HG03354 (cell line): ENCODE data around the gene GUF1.

Experiments used
- ATAC-seq: cut with Tn5 transposase; IDR thresholded peaks from one replicate; pipeline ENCODE4 v1.9.1; 2021; ENCODE audit warnings: mild to moderate bottlenecking; ENCODE audit not compliant: unreplicated experiment, poor library complexity, severe bottlenecking

GUF1 gene, protein sequence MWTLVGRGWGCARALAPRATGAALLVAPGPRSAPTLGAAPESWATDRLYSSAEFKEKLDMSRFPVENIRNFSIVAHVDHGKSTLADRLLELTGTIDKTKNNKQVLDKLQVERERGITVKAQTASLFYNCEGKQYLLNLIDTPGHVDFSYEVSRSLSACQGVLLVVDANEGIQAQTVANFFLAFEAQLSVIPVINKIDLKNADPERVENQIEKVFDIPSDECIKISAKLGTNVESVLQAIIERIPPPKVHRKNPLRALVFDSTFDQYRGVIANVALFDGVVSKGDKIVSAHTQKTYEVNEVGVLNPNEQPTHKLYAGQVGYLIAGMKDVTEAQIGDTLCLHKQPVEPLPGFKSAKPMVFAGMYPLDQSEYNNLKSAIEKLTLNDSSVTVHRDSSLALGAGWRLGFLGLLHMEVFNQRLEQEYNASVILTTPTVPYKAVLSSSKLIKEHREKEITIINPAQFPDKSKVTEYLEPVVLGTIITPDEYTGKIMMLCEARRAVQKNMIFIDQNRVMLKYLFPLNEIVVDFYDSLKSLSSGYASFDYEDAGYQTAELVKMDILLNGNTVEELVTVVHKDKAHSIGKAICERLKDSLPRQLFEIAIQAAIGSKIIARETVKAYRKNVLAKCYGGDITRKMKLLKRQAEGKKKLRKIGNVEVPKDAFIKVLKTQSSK

DNA sequence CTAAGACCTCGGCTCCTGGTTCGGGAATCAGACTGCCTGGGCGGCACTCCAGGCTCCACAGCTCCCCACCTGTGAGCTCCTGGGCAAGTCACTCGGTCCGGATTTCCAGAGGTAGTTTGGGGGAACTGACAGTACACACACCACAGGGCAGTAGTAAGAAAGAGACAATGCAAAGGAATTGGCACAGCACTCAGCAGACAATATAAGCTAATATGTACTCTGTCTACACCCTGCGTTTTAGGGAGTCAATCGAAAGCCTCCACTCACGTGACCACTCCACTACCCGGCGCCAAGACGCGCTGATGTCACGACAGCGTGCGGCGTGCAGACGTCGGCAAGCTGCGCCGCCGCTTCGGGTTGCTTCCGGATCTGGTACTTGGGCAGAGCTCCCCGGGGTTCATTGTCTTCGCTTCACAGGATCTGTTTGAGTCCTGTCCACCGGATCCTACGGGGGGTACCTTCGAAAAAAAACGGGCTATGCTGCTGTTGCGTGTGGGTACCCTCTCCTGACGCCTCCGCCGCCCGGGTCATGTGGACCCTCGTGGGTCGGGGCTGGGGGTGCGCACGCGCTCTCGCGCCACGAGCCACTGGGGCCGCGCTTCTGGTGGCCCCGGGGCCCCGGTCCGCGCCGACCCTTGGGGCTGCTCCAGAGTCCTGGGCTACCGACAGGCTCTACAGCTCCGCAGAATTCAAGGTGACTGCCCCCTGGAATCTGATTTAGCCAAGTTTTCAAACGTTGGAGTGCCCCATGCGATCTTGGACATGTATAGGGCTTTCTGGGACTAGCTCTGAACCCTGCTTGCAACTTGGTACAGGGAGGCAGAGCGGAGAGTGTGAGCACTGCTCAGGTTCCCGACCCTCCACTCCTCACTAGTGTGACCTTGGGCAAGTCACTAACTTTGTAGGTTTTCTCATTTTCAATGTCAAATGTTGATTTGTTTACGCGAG is at the start of gene GUF1:
TSS of gene GUF1 (plus strand) at position 327 of the 948 bp plus-strand sequence. CDS start at position 530, 203 bp downstream.
- peak; percentile 97 for ATAC-seq

DNA sequence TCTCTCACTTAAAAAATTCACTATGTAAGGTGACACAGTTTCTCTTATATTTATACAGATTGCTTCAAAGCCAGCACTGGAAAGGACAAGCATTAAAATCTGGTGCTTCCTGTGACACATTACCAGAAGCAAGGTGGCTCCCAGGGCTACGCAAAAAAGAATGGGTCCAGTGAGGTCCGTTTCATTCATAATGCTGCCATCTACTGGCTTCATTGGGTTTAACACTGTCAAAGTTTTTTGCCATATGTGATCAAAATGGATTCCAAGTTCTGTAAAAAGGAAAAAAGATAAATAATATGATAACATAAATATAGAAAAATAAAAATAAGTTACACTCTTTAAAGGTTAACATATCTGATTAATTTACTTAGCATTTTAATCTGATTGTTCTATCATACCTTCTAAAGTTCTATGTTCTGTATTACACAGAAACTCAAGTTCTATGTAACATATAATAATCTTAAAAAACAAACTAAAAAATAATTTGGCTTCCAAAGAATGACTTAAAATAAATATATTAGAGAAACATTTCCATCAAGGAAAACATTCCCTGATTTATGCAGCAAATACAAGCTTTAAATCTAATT is 48.8 kb upstream of the GUF1 start:
- ATAC-seq: peak; percentile 97

DNA sequence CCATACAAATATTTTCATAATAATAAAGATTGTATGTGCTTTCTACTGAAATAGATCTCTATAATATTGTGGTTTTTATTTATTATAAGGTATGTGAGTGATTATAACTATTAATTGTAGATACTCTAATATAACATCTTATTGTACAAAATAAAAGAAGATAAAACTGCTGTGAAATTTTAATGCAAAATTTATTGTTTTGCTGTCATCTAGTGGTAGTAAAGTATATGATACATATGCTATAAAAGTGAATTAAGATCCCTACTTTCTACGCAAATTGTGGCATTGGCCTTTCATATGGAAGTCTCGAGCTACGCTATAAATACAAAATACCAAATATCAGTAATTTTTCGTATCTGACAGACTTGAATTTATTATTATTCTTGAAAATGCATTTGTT is 46.1 kb upstream of the GUF1 start:
- ATAC-seq: no peak

DNA sequence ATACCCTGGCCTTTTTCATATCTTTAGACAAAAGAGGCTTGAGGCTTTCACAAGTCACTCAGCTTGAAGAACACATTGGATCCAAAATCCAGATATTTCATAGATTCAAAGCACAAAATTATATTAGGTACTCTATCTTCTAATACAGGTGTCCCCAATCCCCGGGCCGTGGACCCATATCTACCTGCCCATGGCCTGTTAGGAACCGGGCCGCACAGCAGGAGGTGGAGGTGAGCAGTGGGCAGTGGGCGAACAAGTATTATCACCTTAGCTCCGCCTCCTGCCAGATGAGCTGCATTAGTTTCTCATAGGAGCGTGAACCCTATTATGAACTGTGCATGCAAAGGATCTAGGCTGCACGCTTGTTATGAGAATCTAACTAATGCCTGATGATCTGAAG is 45.5 kb upstream of the GUF1 start:
- ATAC-seq: no peak

DNA sequence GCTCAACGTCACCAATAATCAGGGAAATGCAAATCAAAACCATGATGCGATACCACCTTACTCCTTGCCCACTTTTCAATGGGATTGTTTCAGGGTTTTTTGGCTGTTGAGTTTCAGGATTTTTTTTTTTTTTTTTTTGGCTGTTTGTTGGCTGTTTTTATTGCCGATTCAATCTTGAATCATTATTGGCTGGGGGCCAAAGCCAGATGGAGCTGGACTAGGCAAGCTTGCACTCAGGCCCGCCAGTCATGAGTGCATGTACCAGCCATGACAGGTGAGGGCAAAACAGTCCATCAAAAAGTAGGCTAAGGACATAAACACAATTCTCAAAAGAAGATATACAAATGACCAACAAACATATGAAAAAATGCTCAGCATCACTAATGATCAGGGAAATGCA is 40.1 kb upstream of the GUF1 start:
- no peak for ATAC-seq

DNA sequence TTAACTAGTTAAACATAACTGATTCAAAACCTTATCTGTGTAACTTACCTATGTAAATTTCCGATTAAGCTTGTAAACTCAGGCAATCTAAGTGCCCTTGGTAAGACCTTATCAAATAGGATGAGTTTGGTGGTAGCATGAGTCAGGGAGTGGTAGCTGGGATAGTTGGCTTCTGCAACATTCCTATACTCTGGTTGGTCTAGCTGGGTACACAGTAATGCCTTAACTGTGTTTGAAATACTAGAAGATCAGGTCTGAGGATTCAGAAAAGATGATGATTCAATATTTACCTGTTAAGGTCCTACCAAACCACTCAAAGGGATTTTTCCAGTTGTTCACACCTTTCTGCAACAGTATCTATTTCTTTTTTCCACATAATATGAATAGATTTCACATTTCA is 32.1 kb upstream of the GUF1 start:
- no peak for ATAC-seq

DNA sequence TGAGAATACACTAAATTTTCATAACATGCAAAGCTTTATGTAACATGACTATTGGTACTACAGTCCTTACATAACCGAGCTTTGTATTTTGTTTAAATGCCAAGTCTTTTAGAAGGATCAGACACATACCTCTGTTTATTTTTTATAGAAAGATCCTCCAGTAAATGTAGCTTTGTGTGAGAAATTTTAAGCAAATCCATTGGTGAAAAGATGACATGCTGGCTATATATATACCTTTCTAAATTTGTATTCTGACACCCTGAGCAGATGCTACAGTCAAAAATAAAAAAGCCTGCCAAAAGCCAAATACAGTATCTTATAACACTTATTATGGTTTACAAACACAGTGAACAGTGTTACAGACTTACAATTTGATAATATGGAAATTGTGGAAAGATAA is 26.8 kb upstream of the GUF1 start, which contains the start of gene YIPF7:
TSS of gene YIPF7 (minus strand) at position 201 of the 400 bp plus-strand sequence. CDS start 1,525 bp downstream, outside the sequence.
- no peak for ATAC-seq

DNA sequence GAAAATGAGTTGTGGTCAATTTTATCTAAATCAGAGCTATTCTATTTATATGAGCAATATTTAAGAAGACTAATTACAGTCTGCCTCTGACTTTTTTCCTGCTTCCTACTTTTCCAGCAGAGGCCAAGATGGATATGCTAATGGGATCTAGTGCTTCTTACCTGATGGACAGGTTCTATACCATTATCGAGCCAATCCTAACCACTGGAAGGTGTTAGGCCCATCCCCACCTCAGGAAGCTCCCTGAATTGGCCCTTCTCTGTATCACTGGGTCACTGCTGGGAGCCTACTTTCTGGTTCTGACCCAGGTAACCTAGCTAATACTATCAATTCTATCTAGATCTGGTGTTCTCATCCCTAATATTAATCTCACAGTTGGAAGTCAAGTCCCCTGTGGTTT is 26.2 kb upstream of the GUF1 start:
- ATAC-seq: no peak

DNA sequence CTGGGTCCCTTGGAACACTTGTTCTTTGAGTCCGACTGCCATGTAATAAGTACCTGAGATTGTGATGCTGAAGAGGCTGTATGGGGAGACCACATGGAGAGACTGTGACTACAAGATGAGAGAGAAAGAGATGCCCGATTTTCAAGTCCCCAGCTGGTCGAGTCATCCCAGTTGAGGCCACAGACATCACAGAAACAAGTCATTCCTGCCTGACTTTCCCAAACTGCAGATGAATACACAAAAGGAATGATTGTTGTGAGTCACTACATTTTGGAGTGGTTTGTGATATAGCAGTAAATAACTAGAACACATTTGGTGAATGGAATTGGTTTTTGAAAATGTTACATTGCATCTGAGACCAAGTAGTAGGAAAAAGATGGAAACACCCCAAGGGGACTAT is 17.8 kb upstream of the GUF1 start:
- no peak for ATAC-seq

DNA sequence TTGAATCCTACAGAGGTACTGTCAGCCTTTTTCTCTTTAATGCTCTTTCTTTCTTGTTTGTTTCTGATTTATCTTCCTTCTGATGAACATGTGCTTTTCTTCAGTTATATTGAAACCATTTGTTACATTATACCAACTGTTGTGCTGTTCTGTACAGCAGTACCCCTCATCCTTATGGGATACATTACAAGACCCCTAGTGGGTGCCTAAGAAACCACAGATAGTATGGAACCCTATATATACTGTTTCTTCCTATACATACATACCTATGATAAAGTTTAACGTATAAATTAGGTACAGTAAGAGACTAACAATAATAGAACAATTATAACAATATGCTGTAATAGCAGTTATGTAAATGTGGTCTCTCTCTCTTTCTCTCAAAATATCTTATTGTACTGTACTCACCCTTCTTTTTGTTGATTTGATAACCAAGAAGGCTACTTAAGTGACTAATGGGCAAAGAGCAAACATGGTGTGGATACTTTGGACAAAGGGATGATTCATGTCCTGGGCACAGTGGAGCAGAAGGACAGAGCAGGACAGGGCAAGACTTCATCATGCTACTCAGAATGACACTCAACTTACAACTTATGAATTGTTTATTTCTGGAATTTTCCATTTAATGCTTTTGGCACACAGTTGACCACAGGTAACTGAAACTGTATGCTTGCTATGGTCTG is 16.1 kb upstream of the GUF1 start:
- no peak for ATAC-seq

DNA sequence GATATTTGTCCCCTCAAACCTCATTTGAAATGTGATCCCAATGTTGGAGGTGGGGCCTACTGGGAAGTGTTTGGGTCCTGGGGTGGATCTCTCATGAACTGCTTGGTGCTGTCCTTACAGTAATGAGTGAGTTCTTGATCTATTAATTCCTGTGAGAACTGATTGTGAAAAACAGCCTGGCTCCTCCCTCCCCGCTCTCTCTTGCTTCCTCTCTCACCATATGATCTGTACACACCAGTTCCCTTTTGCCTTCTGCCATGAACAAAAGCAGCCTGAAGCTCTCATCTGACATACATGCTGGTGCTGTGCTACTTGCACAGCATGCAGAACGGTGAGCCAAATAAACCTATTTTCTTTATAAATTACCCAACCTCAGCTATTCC is 15.6 kb upstream of the GUF1 start:
- ATAC-seq: peak; percentile 75

DNA sequence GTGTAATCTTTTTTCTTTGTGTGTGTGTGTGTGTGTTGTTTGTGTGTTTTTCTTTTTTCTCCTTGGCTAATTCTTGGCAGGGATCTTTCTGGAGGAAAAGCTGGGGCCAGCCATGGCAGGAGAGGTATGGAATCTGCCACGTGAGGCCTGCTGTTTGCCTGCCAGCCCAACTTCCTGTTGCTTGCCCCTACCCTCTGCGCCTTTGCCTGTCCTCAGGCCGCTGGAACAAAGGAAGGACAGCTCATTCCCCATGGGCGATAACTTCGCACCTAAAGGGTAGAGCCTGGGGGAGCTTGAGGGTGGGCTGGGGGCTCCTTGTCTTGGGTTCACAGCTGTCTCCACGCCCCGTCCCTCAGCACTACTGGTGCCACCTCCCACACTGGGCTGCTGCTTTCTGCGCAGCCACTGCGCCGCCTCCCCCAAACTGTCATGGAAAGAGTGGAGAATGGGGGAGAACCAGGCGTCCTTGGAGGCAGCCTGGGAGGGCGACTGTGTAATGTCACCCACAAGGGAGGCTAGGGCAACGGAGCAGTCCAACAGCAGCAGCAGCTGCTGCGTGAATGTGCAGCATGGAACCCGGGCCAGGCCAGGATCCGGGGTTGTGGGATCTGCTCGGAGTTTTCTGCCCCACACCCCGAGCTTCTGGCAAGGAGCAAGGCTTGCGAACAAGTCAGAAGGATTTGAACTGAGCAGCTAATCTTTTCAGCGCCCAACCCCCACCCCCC is 14.5 kb upstream of the GUF1 start:
- no peak for ATAC-seq

DNA sequence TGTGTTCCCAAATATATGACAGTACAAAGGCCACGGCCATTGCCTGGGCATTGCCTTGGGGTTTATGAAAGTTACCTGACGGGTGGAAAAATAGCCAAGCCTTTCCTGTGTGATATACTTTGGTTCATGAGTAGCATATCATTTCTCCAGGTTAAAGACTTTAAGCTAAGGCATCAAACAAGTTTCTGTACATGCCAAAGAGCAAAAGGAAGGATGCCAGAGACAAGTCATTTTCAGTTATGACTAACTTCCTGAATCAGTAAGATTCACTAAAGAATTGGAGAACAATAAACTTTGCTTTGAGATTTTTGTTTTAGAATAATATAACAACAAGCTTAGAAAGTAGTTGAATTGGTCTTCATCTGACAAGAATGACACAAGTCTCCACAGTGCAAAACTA is 9.7 kb upstream of the GUF1 start:
- no peak for ATAC-seq

DNA sequence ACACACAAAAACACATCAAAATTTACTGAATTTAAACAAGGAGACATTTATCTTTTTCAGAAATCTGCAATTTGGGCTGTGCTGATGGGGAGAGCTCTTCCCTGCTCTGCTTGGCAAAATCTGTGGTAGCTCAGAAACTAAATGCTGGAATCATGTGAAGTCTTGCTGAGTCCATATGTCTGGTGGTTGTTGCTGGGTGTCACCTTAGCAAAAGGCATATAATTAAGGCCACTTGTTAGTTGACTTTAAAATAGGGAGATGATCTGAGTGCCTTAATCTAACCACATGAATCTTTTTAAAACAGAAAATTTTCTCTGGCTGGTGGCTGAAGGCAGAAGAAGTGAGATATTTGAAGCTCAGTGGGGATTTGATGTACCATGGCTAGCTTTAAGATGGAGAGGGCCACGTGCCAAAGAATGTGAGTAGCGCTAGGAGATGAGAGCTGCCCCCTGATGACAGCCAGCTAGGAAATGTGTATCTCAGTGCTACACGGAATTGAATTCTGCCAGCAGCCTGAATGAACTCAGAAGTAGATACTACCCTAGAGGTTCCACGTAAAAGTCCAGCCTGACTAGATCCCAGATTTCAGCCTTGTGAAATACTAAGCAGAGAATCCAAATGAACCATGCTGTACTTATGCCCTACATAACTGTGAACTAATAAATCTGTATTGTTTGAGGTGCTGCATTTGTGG is 7.6 kb upstream of the GUF1 start:
- no peak for ATAC-seq

DNA sequence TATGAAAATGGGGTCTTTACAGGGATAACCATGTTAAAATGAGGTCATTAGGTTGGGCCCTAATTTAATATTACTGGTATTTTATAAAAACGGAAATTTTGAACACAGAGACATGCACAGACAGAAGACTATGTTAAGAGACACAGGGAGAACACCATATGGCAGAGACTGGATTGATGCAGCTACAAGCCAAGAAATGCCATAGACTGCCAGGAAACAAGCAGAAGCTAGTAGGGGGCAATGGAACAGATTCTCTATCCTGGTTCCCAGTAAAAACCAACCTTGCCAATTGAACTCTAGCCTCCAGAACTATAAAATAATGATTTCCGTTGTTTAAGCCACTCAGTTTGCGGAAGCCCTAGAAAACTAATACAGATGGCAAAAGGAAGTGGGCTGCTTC is 6.6 kb upstream of the GUF1 start:
- ATAC-seq: no peak

DNA sequence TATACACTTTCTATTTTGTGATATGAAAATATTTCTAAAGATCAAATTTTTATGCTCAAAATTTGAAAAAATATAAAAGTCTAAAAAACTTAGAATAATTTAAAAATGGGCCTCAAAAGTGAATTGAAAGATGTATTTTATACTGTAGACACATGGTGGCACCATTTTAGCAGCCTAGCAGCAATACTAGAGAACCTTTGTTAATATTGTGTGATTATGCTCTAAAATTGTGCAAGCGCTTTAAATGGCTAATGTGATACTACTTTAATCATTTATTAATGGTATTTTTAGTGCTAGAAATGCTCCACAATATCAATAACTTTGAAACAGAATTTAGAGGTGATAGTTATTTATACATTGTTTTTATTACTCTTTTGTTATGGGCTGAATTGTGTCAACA is 3.7 kb upstream of the GUF1 start:
- no peak for ATAC-seq

DNA sequence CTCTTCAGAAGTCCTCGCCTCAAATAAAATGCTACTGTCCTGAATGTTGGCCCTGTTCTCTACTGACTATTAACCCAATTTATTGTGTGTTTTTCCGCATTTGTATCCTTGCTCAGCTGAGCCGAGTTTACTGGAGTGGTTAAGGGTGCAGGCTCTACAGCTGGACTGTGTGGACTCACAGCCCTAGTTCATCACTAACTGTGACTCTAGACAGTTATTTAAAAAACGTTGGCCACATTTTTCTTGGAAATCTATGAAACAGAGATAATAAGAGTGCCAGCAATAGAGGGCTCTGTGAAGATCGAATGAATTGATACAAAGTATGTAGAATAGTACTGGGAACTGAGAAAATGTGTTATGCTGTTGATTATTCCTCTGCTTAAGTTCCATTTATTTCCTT is 2.9 kb upstream of the GUF1 start:
- ATAC-seq: no peak

DNA sequence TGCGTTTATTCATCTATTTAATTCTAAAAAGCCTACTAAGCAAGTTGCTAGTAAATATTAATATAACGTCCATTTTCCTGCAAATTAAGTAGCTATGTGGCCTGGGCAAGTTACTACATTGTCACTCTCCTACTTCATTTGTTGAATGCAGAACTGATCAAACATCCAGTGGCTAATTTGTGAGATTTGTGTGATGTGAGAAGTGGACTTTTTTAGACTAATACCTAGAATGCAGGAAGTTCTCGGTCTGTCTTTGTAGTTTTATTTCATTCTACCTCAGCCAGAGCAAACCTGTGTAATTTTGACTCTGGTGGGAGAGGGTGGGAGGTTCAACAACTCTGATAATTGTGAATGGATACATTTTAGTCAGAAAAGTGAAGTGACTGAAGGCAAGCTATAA is 840 bp downstream of the GUF1 start:
- peak; percentile 13 for ATAC-seq
